ENCODE data around the gene PPP2R5E.

The PPP2R5E gene

GRCh38 chr14:63435204-63435603 lies 108.0 kb downstream of the PPP2R5E start:
- H3K4me3 ChIP-seq (ENCODE audit: low read depth, low read length) = no peak overlapping the region
- TF ChIP-seq, protein P1, sequence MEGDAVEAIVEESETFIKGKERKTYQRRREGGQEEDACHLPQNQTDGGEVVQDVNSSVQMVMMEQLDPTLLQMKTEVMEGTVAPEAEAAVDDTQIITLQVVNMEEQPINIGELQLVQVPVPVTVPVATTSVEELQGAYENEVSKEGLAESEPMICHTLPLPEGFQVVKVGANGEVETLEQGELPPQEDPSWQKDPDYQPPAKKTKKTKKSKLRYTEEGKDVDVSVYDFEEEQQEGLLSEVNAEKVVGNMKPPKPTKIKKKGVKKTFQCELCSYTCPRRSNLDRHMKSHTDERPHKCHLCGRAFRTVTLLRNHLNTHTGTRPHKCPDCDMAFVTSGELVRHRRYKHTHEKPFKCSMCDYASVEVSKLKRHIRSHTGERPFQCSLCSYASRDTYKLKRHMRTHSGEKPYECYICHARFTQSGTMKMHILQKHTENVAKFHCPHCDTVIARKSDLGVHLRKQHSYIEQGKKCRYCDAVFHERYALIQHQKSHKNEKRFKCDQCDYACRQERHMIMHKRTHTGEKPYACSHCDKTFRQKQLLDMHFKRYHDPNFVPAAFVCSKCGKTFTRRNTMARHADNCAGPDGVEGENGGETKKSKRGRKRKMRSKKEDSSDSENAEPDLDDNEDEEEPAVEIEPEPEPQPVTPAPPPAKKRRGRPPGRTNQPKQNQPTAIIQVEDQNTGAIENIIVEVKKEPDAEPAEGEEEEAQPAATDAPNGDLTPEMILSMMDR (IDR thresholded peaks at IDR 0.05; ENCODE audit: low read depth, low read length) = no peak

DNA sequence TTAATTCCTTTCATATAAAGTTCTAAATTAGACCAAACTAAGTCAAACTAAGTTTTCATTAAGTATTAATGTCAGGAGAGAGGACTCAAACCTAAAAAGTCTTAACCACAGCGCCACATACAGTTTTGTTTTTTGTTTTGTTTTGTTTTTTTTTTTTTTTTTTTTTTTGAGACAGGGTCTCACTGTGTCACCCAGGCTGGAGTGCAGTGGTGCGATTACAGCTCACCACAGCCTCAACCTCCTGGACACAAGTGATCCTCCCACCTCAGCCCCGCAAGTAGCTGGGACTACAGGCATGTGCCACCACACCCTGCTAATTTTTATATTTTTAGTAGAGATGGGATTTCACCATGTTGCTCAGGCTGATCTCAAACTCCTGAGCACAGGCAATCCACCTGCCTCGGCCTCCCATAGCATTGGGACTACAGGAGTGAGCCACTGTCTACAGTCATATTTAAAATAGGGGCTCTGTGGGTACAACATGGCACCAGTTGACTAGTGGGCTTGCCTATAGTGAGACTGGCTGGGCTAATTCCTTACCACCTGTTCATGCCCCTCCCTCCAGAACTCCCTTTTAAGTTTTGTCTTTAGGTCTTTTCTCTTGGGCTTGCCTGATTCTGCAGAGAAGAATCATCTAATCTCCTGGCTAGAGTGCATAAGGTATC lies 110.2 kb downstream of the PPP2R5E start:
- no peak overlapping the region for H3K4me3 ChIP-seq (ENCODE audit: low read depth, low read length)
- TF ChIP-seq, protein P1 (IDR thresholded peaks at IDR 0.05; ENCODE audit: low read depth, low read length) = no peak

DNA sequence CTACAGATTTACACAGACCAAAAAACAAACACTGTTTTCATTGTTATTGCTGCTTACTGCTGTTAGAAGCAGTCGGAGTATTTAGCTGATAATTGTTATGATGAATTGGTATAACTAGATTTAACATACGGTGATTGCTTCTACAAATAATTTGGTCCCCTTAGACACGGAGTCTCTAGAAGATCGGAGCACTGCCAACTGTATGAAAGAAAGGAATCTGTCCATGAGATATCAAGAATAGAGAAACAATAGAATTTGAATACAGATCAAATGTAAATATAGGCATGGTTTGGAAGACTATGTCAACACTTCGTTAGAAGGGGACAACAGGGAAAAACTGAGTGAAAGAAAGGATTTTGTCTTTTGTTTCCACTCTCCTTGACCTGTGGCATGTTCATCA lies 110.9 kb downstream of the PPP2R5E start:
- TF ChIP-seq, protein P1 (IDR thresholded peaks at IDR 0.05; ENCODE audit: low read depth, low read length) = no peak
- H3K4me3 ChIP-seq (ENCODE audit: low read depth, low read length) = no peak overlapping the region

- no peak overlapping the region for H3K4me3 ChIP-seq (ENCODE audit: low read depth, low read length)
- TF ChIP-seq, protein P1 (IDR thresholded peaks at IDR 0.05; ENCODE audit: low read depth, low read length) = no peak
Observed at GRCh38 chr14:63431466-63431865, 111.7 kb downstream of the PPP2R5E start.

DNA sequence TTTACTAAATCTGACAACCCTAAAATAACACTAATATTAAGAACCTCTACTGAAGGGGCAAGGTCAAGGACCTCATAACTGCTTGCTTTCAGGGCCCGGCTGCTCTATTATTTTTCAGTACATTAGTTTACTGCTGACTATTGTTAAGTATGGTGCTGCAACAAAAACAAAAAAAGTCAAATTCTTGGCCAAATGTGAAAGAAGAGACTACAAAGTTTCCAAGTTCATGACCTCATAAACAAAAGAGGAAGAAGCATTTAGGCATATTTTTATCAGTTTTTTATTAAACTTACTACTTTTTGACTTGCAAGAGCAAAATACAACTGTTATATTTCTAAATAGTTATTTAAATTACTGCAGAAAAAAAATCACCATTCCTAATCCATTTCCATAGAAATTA lies 114.7 kb downstream of the PPP2R5E start:
- no peak overlapping the region for H3K4me3 ChIP-seq (ENCODE audit: low read depth, low read length)
- TF ChIP-seq, protein P1 (IDR thresholded peaks at IDR 0.05; ENCODE audit: low read depth, low read length) = no peak

DNA sequence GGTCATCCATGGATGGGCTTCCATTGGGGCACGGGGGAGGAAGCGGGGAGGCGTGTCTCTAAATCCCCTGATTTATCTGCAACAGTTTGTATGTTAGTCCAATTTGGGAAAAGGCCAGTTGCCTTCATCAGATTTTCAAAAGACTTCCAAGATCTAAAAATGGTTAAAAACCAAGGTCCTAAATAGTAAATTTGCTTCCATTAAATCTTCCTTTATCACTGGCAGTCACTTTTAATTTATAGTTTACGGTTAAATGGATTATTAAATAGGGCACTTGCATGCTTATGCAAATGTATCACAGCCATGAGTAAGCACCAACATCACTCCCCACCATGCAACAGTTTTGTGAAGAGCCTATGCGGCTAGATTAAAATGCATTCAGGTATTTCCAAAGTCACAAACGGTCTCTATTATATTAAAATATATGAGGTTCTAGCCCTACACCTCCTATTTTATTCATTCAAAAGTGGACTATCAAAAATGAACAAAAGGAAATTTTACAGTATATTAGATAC lies 116.3 kb downstream of the PPP2R5E start:
- TF ChIP-seq, protein P1 (IDR thresholded peaks at IDR 0.05; ENCODE audit: low read depth, low read length) = no peak
- H3K4me3 ChIP-seq (ENCODE audit: low read depth, low read length) = no peak overlapping the region

- TF ChIP-seq, protein P1 (IDR thresholded peaks at IDR 0.05; ENCODE audit: low read depth, low read length) = no peak
- H3K4me3 ChIP-seq (ENCODE audit: low read depth, low read length) = no peak overlapping the region
Observed at GRCh38 chr14:63423889-63424288, 119.3 kb downstream of the PPP2R5E start.
